Coronary artery (tissue), 2 donors: Measurements from ENCODE around the gene SLIT3.

Experiments used
- DNase-seq: peaks from one replicate; pipeline ENCODE4 v3.0.0-alpha.2; 2017; ENCODE audit warnings: low spot score
- H3K27ac ChIP-seq, 2 donors: fragments of 200-600 bp; sonication (generic); one replicate each; pipeline ENCODE4 v1.5.1; 2016 to 2019
- H3K4me3 ChIP-seq: fragments of 200-600 bp; sonication (generic); 2 replicates; pipeline ENCODE4 v1.5.1; 2016; ENCODE audit warnings: mild to moderate bottlenecking, moderate library complexity
- TF ChIP-seq, protein P1 (sequence below): fragments of 200-600 bp; sonication (generic); IDR thresholded peaks from one replicate; pipeline ENCODE4 v1.5.1; 2019; ENCODE audit warnings: antibody characterized with exemption

Gene SLIT3

DNA sequence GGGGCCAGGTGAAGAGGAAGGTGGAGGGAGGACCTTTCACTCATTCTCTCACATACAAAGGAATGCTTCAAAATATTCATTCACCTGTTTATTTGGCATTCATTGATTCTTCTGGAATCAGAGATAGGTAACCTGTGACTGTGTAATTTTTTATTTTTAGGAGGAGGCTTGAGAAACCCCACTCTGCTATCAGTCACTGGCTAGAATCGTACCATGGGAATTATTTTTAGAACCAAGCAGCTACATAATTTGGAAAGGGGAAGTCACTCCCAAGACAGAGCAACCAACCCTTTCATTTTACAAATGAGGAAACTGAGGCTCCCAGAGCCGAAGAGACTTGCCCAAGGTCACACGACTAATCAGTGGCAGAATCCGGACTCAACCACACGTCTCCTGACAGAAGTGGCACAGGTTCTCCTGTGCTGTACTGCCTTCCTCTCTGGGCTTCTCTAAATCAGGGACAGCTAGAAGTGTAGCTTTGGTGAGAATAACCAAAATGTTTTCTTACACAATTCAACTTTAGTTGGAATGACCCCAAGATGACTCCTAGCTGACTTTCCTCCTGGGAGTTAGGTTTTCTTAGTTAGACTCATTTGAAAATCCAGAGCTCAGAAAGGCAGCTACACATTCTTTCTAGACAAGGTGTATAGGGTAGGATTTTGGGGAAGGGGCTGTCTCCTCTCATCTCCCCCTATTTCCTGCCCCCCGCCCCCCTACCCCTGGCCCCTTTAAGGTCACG, 457.5 kb downstream of the SLIT3 start:
- no peak for DNase-seq
- Histone ChIP-seq H3K27ac (peak overlapping the region in 1 of 2 donors; percentile 27), H3K4me3 (no peak overlapping the region)
- TF ChIP-seq, protein P1, sequence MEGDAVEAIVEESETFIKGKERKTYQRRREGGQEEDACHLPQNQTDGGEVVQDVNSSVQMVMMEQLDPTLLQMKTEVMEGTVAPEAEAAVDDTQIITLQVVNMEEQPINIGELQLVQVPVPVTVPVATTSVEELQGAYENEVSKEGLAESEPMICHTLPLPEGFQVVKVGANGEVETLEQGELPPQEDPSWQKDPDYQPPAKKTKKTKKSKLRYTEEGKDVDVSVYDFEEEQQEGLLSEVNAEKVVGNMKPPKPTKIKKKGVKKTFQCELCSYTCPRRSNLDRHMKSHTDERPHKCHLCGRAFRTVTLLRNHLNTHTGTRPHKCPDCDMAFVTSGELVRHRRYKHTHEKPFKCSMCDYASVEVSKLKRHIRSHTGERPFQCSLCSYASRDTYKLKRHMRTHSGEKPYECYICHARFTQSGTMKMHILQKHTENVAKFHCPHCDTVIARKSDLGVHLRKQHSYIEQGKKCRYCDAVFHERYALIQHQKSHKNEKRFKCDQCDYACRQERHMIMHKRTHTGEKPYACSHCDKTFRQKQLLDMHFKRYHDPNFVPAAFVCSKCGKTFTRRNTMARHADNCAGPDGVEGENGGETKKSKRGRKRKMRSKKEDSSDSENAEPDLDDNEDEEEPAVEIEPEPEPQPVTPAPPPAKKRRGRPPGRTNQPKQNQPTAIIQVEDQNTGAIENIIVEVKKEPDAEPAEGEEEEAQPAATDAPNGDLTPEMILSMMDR: no peak

DNA sequence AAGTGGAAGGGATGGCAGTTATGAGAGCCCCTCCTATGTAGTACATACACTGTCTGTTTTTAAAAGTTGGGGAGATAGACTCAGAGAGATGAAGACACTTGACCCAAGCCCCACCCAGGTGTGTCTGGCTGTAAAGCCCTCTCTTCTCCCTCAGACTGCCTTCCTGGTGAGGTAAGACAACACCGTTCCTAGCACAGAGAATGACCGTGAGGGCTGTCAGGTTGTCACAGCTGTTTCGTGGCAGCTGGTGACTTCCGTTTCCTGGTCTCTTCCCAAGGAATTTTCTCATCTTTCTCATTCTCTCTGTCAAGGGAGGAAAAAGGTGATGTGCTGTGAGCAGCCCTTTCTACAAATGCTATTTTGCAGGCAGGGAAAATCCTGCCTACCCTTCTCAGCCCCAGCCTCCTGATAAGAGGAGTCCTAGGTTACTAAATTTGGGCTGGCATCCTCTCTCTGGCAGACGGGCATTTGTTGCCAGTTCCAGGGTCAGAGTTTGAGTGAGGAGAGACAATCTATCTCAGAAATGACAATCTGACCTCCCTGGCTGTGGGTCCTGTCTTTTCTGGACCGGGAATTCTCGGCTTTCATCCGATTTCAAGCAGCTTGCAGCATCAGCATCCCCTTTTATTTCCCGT, 458.3 kb downstream of the SLIT3 start:
- H3K4me3 ChIP-seq: no peak overlapping the region
- DNase-seq: no peak
- TF ChIP-seq, protein P1: no peak
- no peak overlapping the region for H3K27ac ChIP-seq

DNA sequence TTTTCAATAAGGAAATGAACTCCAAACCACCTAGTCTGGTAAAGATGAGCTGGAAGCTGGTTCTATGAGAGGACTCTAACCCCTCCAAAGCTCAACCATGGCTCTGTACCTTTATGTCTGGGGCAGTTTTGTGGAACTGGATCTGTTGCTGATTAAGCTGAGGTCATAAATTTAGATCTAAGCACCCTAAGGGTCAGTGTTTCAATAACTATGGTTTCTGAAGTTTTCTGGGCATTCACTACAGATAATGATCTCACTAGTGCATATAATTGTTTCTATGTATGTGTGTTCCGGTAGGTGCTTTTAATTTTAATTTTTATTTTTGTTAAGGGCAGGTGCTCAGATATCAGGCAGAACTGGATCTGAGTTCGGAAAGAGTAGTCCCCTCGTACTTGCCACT, 463.1 kb downstream of the SLIT3 start:
- TF ChIP-seq, protein P1: no peak

DNA sequence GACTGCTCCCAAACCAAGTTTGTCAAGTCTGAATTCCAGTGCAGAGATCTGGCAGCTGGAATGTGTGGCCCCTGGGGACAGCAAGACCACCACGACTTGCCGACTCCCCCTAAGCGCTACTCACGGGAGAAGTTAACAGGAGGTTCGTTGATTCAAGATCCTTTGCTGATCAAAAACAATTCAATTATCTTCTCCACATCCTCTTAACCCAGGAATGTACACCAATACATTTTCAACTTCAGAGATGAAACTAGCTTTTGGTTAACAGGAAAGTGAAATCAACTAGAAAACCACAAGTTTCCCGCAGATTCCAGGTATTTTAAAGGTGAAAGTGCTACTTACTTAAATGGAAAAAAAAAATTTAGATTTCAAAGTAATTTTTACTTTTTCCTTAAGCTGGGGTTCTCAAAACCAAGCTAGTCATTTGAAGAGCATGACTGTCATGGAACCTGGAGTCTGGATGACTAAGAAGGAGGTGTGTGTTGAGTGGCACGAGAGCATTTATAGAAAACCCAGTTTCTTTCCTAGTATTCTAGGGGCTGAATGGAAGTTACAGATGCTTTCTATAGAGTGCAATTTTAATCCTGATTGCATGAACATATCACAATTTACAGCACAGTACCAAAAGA, 464.2 kb downstream of the SLIT3 start:
- TF ChIP-seq, protein P1: no peak
- Histone ChIP-seq H3K4me3 (no peak overlapping the region), H3K27ac (no peak overlapping the region)
- no peak for DNase-seq

More for the DNA sequence above, 463.1 kb downstream of the SLIT3 start:
- Histone ChIP-seq H3K27ac (no peak overlapping the region), H3K4me3 (no peak overlapping the region)
- no peak for DNase-seq

DNA sequence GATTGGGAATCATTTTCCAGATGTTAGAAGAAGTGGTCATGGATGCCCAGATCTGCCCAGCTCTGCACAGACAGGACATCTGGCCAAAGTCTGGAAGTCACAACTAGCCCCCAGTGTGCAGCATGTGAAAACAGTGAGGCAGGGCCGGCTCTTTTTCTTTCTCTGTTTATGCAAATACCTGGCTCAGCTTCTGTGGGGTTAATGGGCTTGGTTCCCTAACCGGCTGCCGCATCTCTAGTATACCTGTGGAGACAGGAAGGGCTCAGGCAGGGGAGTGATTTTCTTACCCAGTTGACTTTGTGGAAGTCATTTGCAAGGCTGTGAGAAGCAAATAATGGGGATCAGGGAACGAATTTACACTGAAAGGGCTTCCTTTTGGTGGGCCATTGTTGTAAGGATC, 467.0 kb downstream of the SLIT3 start:
- DNase-seq: no peak
- TF ChIP-seq, protein P1: no peak
- Histone ChIP-seq H3K27ac (no peak overlapping the region), H3K4me3 (no peak overlapping the region)

DNA sequence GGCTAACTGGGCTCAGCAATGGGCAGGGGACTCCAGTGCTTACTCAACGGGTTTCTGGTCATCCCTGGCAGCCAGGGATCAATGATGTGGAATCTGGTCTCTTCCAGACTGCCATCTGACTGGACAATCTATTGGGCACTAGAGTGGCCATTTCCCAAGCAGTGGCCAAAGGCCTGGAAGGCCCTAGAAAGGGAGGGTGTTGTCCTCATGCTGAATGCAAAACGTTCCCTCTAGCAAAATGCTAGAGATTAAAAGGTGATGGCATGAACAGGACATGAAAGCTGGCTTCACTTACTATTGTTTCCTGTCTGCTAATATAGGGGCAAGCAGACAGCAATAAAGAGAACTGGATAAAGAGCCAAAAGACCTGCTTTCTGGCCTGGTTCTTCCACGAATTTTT, 467.6 kb downstream of the SLIT3 start:
- Histone ChIP-seq H3K4me3 (no peak overlapping the region), H3K27ac (no peak overlapping the region)
- TF ChIP-seq, protein P1: no peak
- DNase-seq: no peak
